Measurements from ENCODE around the gene ZFPL1.

The ZFPL1 gene

GRCh38 chr11:65083834-65084597, at the start of gene ZFPL1, which contains the start of gene CDCA5:
Gene ZFPL1 (plus strand): TSS chr11:65084222. CDS start chr11:65084699, 477 bp downstream.
Gene CDCA5 (minus strand): TSS chr11:65084040. CDS start chr11:65083978, 62 bp downstream.
- peak; percentile 95 for DNase-seq (ENCODE audit: low spot score)

GRCh38 chr11:65034423-65034822, 49.6 kb upstream of the ZFPL1 start:
- no peak for DNase-seq (ENCODE audit: low spot score)

DNA sequence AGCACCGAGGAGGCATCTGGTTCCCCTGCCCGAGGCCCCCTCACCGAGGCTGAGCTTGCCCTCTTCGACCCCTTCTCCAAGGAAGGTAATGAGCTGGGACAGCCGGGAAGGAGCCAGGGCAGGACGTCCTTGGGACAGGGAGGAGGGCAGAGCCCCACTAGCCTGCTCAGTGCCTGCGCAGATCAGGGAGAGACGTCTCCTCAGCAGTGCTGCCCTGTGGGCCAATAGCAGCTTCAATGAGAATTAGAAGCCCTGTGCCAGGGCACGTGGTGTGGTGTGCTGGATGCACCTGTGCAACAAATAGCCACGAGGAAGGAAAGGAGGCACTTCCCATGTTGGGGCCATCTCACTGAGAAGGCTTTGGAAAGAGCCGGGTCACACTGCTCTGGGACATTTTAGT, 48.4 kb upstream of the ZFPL1 start:
- DNase-seq (ENCODE audit: low spot score), result no peak

DNA sequence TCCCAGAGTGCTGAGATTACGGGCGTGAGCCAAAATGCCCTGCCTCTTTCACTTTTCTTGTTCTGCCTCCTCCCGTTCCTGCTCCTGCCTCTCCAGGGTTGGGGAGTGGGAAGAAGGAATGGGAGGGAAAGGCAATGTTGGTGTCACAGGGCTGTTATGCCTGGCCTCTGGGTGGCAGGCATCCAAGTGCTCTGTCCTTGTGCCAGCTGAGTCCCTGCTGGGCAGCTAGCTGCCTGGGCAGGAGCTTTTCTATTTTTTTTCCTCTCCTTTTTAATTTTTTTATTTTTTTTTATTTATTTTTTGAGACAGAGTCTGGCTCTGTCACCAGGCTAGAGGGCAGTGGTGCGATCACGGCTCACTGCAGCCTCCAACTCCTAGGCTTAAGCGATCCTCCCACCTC, 47.1 kb upstream of the ZFPL1 start:
- DNase-seq (ENCODE audit: low spot score), result no peak

- DNase-seq (ENCODE audit: low spot score), result no peak
Observed at GRCh38 chr11:65040520-65040846, 43.5 kb upstream of the ZFPL1 start.

- DNase-seq (ENCODE audit: low spot score), result peak; percentile 95
Observed at GRCh38 chr11:65040847-65041622, 43.0 kb upstream of the ZFPL1 start, which contains the start of gene SAC3D1. Gene SAC3D1 (plus strand): TSS chr11:65041210. CDS start chr11:65041293, 83 bp downstream.

GRCh38 chr11:65042891-65043290, 41.1 kb upstream of the ZFPL1 start:
- DNase-seq (ENCODE audit: low spot score), result no peak

DNA sequence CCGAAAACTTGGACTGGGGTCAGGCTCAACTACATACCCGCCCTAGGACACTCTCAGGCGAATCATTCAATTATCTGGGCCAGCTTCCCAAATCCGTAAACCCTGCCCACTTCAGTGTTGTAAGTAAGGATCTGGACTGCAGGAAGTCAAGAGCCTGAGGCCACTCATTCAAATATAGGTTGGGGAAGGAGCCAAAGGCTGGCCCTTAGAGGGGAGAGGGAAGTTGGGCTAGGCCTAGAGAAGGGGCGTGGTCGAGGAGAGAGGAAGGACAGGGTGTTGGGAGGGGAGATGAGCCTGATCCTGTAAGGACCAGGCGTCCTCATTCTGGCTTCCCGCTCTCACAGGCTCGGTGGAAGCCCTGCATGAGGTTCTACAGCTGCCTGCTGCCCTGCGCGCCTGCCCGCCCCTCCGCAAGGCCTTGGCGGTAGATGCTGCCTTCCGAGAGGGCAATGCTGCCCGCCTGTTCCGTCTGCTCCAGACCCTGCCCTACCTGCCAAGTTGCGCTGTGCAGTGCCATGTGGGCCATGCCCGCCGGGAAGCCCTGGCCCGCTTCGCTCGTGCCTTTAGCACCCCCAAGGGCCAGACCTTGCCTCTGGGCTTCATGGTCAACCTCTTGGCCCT, 40.0 kb upstream of the ZFPL1 start:
- no peak for DNase-seq (ENCODE audit: low spot score)

DNA sequence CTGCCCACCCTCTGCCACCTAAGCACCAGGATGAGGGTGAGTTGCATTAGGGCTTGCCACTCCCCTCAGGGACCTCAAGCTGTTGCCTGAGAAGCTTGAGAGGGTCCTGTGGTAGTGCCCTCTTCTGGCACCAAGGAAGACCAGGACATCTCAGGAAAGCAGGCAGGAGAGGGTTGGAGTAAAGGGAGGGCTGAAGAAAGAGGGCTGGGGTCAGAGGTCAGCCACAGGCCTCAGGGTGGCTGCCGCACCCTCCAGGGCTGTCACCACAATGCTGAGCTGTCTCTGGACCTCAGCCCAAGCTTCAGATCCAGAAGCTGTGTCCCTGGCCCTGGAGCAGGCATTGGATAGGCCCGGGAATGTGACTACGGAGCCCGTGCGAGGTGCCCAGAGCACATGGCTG, 39.0 kb upstream of the ZFPL1 start:
- DNase-seq (ENCODE audit: low spot score), result no peak

DNA sequence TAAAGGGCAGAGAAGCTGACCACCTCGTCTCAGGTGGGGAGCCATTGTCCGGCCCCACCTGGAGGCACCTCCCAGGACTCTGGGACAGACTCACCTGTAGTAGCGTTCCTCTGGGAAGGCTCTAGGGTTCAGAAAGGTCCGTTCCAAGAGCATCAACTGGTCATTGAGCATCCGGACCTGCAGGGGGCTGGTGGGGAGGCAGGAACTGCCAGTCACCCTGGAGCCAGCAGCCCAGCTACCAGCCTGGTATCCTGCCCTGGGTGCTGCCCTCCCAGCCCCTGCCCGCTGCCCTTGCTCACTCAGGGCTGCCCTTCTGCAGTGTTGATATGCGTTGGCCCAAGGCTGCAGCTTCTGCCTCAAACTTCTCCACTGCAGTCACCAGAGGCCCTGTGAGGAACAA, 38.3 kb upstream of the ZFPL1 start:
- no peak for DNase-seq (ENCODE audit: low spot score)

GRCh38 chr11:65047581-65048422, 36.2 kb upstream of the ZFPL1 start:
- DNase-seq (ENCODE audit: low spot score), result no peak

DNA sequence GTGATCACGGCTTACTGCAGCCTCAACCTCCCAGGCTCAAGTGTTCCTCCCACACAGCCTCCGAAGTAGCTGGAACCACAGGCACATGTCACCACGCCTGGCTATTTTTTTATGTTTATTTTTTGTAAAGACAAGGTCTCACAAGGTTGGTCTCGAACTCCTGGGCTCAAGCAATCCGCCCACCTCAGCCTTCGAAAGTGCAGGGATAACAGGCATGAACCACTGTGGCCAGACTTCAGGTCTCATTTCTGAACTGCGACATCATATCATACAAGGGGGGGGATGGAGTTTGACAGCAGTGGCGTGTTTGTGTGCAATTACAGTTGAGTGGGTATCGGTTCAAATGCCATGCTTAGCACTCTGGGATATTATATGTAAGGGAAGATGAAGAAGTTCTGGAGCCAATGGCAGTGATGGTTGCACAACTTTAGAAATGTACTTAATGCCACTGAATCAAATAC, 32.6 kb upstream of the ZFPL1 start:
- DNase-seq (ENCODE audit: low spot score), result no peak

- no peak for DNase-seq (ENCODE audit: low spot score)
Observed at GRCh38 chr11:65053827-65054508, 30.1 kb upstream of the ZFPL1 start.

DNA sequence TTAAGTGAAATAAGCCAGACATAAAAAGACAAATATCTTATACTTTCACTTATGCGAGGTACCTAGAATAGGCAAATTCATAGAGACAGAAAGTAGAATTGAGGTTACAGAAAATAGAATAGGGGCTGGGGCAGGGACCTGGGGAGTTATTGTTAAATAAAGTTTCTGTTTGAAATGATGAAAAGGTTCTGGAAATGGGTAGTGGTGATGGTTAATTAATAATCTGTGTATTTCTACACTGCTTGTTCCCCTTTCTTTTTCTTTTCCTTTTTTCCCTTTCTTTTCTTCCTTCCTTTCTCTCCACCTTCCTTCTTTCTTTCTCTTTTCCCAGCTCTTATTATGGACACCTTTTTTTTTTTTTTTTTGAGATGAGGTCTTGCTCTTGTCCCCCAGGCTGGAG, 28.5 kb upstream of the ZFPL1 start:
- DNase-seq (ENCODE audit: low spot score), result no peak

DNA sequence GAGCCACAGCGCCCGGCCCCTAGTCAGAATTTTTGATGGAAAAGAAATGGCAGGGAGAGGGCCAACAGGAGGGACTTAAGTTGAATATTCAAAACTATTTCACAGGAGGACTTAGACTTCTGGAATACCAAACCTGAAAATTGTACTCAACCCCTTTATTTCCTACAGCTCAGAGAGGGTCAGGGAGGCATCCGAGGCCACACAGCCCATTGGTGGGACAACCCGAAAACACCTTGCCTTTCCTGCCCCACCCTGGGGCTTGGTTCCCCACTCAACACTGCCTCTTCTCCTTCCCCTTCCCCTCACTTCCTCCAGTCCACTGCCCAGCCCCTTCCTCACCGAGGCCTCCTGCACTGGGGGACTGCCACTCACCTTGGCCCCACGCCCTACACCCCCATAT, 27.0 kb upstream of the ZFPL1 start:
- no peak for DNase-seq (ENCODE audit: low spot score)

DNA sequence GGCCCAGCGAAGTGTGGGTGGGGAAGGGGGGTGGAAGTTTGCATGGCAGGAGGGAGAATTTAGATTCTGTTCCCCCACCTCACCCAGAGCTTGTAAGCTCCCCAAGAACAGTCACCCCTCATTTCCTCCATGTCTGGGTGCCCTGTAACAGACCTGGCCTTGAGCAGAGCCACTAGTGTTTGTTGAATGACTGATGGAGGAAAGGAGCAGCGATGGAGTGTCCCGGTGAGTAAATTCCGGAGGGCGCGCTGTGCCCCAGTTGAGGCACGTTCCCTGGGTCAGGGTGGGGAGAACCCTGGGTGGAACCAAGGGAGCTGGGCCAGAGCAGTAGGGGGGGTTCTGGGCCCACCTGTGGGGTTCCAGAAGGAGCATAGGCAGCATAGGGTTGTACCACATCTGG, 26.5 kb upstream of the ZFPL1 start:
- DNase-seq (ENCODE audit: low spot score), result no peak

DNA sequence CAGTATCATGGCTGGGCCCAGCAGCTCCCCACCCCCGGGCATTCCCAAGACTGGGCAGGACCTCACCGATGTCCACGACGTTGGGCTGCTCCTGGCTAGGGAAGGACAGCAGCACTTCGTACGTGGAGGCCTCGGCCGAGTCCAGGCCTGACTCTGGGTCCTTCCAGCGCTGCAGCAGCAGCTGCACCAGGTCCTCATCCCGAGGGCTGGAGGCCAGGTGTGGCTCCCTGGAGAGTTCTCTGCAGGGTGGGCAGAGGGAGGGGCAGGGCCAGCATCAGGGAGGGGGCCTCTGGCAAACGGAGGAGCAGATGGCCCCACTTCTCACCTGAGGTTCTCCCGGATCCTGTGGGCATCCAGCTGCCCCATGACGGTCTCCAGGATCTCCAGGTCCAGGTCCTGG, 26.0 kb upstream of the ZFPL1 start:
- no peak for DNase-seq (ENCODE audit: low spot score)

- no peak for DNase-seq (ENCODE audit: low spot score)
Observed at GRCh38 chr11:65058419-65059054, 25.5 kb upstream of the ZFPL1 start, which contains the start of gene NAALADL1. Gene NAALADL1 (minus strand): TSS chr11:65058553. CDS start chr11:65058521, 32 bp downstream.

DNA sequence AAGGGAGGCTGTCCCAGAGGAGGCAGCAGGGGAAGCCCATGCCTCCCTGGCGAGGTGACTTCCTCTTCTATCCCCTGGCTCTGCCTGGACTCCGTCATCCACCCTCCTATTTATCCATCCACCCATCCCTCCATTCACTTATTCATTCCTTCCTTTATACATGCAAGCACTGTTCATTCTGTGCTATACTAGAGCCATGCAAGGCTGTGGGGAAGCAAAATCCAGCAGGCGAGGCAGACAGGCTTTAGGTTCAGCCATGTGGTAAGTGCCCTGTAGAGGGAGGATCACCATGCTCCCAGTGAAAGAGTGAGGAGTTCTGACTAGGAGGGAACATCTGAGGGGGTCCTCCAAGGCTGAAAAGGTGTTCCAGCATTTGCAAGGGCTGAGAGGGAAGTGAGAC, 24.5 kb upstream of the ZFPL1 start:
- no peak for DNase-seq (ENCODE audit: low spot score)

DNA sequence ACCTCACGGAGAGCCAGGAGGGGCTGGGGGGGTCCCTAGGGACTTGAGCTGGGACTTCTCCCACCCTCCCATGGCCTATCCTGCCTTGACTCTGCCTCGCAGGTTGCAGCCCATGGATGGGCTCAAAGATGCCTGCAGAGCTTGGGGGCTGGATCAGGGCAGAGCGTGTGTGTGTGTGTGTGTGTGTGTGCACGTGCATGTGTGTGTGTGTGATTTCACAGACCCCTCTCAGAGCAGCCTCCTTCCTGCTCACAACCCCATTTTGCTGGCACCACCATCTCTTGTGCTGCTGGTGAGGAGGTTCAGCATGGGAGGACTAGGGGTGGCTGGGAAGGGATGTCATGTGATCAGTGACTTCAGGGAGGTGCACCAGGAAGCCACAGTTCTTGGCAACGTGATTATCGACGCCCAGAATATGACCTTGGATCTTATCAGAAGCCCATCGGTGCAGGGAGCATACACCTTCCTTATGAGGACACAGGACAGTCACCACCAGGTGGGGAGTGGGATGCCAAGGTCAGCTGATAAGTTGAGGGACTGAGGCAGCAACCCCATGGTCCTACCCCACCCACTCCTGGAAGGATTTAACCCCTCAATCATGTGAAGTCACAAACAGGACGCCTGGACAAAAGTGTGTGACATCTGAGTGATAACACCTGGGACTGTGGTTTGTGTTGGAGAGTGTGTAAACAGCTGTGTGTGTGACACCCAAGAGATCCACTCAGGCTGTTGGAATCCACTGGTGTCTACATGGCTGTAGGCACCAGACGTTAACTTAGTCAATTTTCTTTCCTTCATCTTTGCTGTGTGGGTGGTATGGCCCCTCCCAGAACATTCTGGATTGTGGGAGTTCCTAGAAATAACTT, 23.8 kb upstream of the ZFPL1 start:
- DNase-seq (ENCODE audit: low spot score), result no peak

Measured in kidney tubule cell (primary cell).